HG03196 (cell line): ENCODE data around the gene KRT81.
"Not testable (repeated sequence)": the region's sequence is repeated elsewhere in the genome, so short reads cannot be mapped to it uniquely, and the experiment has no call there.

Experiments
- ATAC-seq: cut with Tn5 transposase; IDR thresholded peaks from one replicate; pipeline ENCODE4 v1.9.1; 2021; ENCODE audit not compliant: unreplicated experiment

Gene KRT81

GRCh38 chr12:52245259-52245961, 45.9 kb downstream of the KRT81 start:
- ATAC-seq, result no peak

GRCh38 chr12:52244615-52244994, 46.7 kb downstream of the KRT81 start:
- ATAC-seq, result no peak

- peak; percentile 92 for ATAC-seq
These were observed 47.3 kb downstream of the KRT81 start for GRCh38 chr12:52243856-52244614.

GRCh38 chr12:52243259-52243855, 48.0 kb downstream of the KRT81 start:
- no peak for ATAC-seq

- ATAC-seq, result no peak
These were observed 48.7 kb downstream of the KRT81 start for GRCh38 chr12:52242442-52243258.

- ATAC-seq, result no peak
These were observed 50.0 kb downstream of the KRT81 start for GRCh38 chr12:52241205-52241842.

- not testable (repeated sequence) for ATAC-seq
These were observed 51.1 kb downstream of the KRT81 start for GRCh38 chr12:52240247-52240646.

- ATAC-seq, result no peak
These were observed 51.6 kb downstream of the KRT81 start for GRCh38 chr12:52239767-52240166.

GRCh38 chr12:52238916-52239646, 52.3 kb downstream of the KRT81 start:
- no peak for ATAC-seq

- ATAC-seq, result no peak
These were observed 53.0 kb downstream of the KRT81 start for GRCh38 chr12:52238207-52238840.

GRCh38 chr12:52236386-52237050, 54.8 kb downstream of the KRT81 start:
- ATAC-seq, result no peak
